CD4-positive, alpha-beta memory T cell (primary cell): Measurements from ENCODE around the gene ATXN2L. TPM values are rescaled to one million over a fixed set of nuclear protein-coding genes. Genes with fewer than 3 reads are reported as not detected.
A peak's percentile ranks its signal among the peaks of the same experiment; 100 is the strongest.

Experiments used
- CTCF ChIA-PET: fragments of 350-600 bp; sonication (Branson Sonifier 250); formaldehyde crosslinking; loops from one replicate; lab custom pipeline; 2021; ENCODE audit warnings: inconsistent platforms; ENCODE audit not compliant: partially characterized antibody; lab: Charles Lee
- POLR2A ChIA-PET: fragments of 350-600 bp; sonication (Branson Sonifier 250); formaldehyde crosslinking; loops from one replicate; lab custom pipeline; 2021; ENCODE audit not compliant: partially characterized antibody; lab: Charles Lee
- DNase-seq, 5 donors: peaks; one replicate each; pipeline versions ENCODE4 v3.0.0 to v3.0.0-alpha.2; 2020 to 2022; ENCODE audit warnings: mixed read lengths in 1 of 5
- H3K27ac ChIP-seq: one replicate; pipeline ENCODE4 v1.7.0; 2013; ENCODE audit warnings: low read depth, low read length
- H3K27me3 ChIP-seq: 2 replicates; pipeline ENCODE4 v1.7.0; 2013; ENCODE audit warnings: mild to moderate bottlenecking, low read length, moderate library complexity; ENCODE audit not compliant: insufficient read depth
- H3K36me3 ChIP-seq: 2 replicates; pipeline ENCODE4 v1.7.0; 2013; ENCODE audit warnings: mild to moderate bottlenecking, low read length, moderate library complexity; ENCODE audit not compliant: insufficient read depth
- H3K4me1 ChIP-seq: 2 replicates; pipeline ENCODE4 v1.7.0; 2013; ENCODE audit warnings: mild to moderate bottlenecking, low read length, moderate library complexity; ENCODE audit not compliant: insufficient read depth
- H3K4me3 ChIP-seq, 2 donors: one replicate each; pipeline ENCODE4 v1.7.0; 2013; ENCODE audit warnings: low read length in 2 of 2, mild to moderate bottlenecking in 1 of 2
- H3K9me3 ChIP-seq, 2 donors: one replicate each; pipeline ENCODE4 v1.7.0; 2013; ENCODE audit warnings: low read length in 2 of 2, control low read depth in 1 of 2; ENCODE audit not compliant: control insufficient read depth in 1 of 2
- H3K27ac Mint-ChIP-seq, 7 donors: one replicate each; pipeline ENCODE4 v1.8.0; 2020 to 2021; ENCODE audit warnings: mixed read lengths in 7 of 7, mild to moderate bottlenecking in 6 of 7, inconsistent platforms in 3 of 7, moderate library complexity in 3 of 7
- H3K27me3 Mint-ChIP-seq, 2 donors: one replicate each; pipeline ENCODE4 v1.8.0; 2020 to 2021; ENCODE audit warnings: mixed read lengths in 2 of 2
- H3K36me3 Mint-ChIP-seq, 2 donors: one replicate each; pipeline ENCODE4 v1.8.0; 2020 to 2021; ENCODE audit warnings: mixed read lengths in 2 of 2, inconsistent platforms in 1 of 2, mild to moderate bottlenecking in 1 of 2
- H3K4me1 Mint-ChIP-seq, 4 donors: one replicate each; pipeline ENCODE4 v1.8.0; 2020 to 2021; ENCODE audit warnings: mixed read lengths in 4 of 4, mild to moderate bottlenecking in 1 of 4
- H3K4me3 Mint-ChIP-seq, 8 donors: one replicate each; pipeline ENCODE4 v1.8.0; 2020 to 2021; ENCODE audit warnings: mixed read lengths in 8 of 8, mild to moderate bottlenecking in 7 of 8, moderate library complexity in 6 of 8, inconsistent platforms in 3 of 8
- H3K9me3 Mint-ChIP-seq, 8 donors: one replicate each; pipeline ENCODE4 v1.8.0; 2020 to 2021; ENCODE audit warnings: mixed read lengths in 8 of 8, mild to moderate bottlenecking in 5 of 8, inconsistent platforms in 3 of 8, moderate library complexity in 1 of 8
- intact Hi-C: fragments of 100-400 bp; cut with micrococcal nuclease; formaldehyde crosslinking; loops from one replicate; pipeline ENCODE4 v1.15.1; 2023
- polyA plus RNA-seq, 2 donors: library from polyadenylated mRNA; unstranded; fragments of 300-500 nt; fragmentation: Illumina TruSeq; gene quantifications; one replicate each; pipeline ENCODE4 v1.2.3, GENCODE V29; 2021
- total RNA-seq, 2 experiments: library from RNA; stranded (reverse); gene quantifications; one replicate each; pipeline ENCODE4 v1.2.3, GENCODE V29; 2021

The ATXN2L gene
- total and polyA plus RNA-seq, 4 experiments from 2014 or later, result 7.1 to 266 (median 150) TPM

DNA sequence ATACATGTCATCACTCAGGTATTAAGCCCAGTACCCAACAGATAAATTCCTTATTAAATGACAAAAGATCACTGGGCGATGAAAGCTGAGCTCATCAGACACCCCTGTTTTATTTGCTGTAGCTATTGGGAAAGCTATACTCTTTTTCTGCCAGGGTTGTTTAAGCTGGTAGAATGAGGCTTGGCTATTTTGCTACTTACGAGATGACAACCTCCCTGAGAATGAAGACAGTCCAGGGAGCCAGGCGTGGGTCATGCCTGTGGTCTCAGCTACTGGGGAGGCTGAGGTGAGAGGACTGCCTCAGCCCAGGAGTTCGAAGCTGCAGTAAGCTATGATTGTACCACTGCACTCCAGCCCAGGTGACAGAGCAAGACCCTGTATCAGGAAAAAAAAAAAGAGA lies 36.5 kb downstream of the ATXN2L start:
- H3K27ac Mint-ChIP-seq, result no peak overlapping the region
- peaks cover 0 to 5% of the 10 kb centered on the region in 2 donors for H3K36me3 Mint-ChIP-seq
- intact Hi-C loops, result no loop called here
- ChIA-PET CTCF (interaction anchor here (0.7 to 2.6 kb wide), 2 partner anchors 12 to 37 kb away, joined by 3 to 13 read pairs; partner anchors contain the start of gene TUFM), POLR2A (interaction anchor here (1.2 to 2.3 kb wide), 2 partner anchors 13 to 65 kb away, joined by 3 to 10 read pairs; partner anchors contain the start of genes RABEP2 and TUFM)
- Histone ChIP-seq H3K27me3 (no peaks in the 10 kb centered on the region), H3K4me1 (peaks cover 14% of the 10 kb centered on the region), H3K4me3 (no peak overlapping the region), H3K27ac (no peak overlapping the region), H3K9me3 (no peaks in the 10 kb centered on the region), H3K36me3 (no peaks in the 10 kb centered on the region)
- H3K4me1 Mint-ChIP-seq, result peaks cover 5 to 16% (median 10%) of the 10 kb centered on the region in 4 donors
- no peaks in the 10 kb centered on the region for H3K9me3 Mint-ChIP-seq
- H3K4me3 Mint-ChIP-seq, result no peak overlapping the region
- no peak for DNase-seq
- no peaks in the 10 kb centered on the region for H3K27me3 Mint-ChIP-seq

DNA sequence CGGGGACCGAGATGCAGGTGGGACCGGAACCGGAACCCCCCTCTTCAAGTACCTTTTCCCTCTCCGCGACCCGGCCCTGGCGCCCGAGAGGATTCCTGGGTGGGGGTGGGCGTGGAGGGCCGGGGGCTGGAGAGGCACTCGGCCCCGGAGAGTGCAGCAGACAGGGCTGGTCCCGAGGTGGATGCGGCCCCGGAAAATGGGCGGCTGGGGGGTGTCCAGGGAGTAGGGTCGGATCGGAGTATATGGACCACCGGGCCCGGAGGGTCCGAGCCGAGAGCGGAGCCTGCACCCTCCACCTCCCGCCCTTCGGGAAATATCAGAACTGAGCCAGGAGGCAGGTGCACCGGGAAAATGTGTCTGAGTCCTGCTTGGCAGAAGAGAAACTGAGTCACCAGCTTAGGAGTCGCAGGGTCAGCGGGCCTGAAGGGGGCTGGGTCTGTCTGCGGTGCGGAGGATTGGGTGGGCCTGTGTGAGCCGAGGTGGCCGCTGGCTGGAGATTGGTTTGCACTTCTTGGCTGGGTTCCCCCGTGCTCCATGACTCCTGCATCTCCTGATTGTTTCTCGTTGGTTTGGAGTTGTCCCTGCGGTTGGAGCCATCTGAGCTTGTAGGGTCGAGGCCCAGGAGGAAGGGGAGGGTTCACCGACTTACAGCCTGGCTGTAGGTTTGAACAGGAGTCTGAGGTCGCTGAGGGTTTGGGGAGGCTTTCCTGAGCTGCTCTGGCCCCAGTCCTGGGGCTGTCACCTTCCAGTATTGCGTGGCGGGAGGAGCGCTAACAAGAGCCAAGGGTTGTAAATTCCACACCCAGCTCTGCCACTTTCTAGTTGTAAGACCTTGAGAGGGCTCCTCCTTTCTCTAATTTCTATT lies 41.4 kb downstream of the ATXN2L start:
- DNase-seq, result peak in 3 of 5 donors; percentile 15 to 62 (median 28)
- Mint-ChIP-seq H3K27ac (peak overlapping the region; percentile 95 to 100 (median 98)), H3K4me3 (peak overlapping the region; percentile 95 to 99 (median 98)), H3K36me3 (peaks cover 5 to 36% of the 10 kb centered on the region in 2 donors), H3K4me1 (peaks cover 16 to 35% (median 22%) of the 10 kb centered on the region in 4 donors), H3K9me3 (peaks cover 0 to 2% (median 0%) of the 10 kb centered on the region in 8 donors), H3K27me3 (no peaks in the 10 kb centered on the region)
- Histone ChIP-seq H3K36me3 (peaks cover 15% of the 10 kb centered on the region), H3K9me3 (no peaks in the 10 kb centered on the region), H3K27ac (peak overlapping the region; percentile 85), H3K27me3 (no peaks in the 10 kb centered on the region), H3K4me1 (peaks cover 25% of the 10 kb centered on the region), H3K4me3 (peak overlapping the region; percentile 36 to 65)
- ChIA-PET POLR2A (interaction anchor here (1.1 to 4.8 kb wide), 11 partner anchors 10 to 110 kb away, joined by 3 to 149 read pairs (median 7); partner anchors contain the start of genes ATP2A1, ATXN2L, RABEP2 and TUFM), CTCF (interaction anchor here (0.6 to 4.7 kb wide), 8 partner anchors 9 to 81 kb away, joined by 3 to 37 read pairs (median 4); partner anchors contain the start of gene TUFM)
- intact Hi-C loops, result loop anchor here (1.0 to 2.0 kb wide), 2 partner anchors 15 to 18 kb away; partner anchors contain the start of genes ATP2A1 and TUFM

- Histone ChIP-seq H3K27ac (no peak overlapping the region), H3K4me3 (no peak overlapping the region), H3K4me1 (peaks cover 25% of the 10 kb centered on the region), H3K9me3 (no peaks in the 10 kb centered on the region), H3K27me3 (no peaks in the 10 kb centered on the region), H3K36me3 (peaks cover 24% of the 10 kb centered on the region)
- no peak for DNase-seq
- H3K4me3 Mint-ChIP-seq, result peak overlapping the region; percentile 95 to 99 (median 98)
- intact Hi-C loops, result loop anchor here (2.0 kb wide), 1 partner anchor 14 kb away; the partner anchor contains the start of gene ATP2A1
- peaks cover 16 to 35% (median 23%) of the 10 kb centered on the region in 4 donors for H3K4me1 Mint-ChIP-seq
- H3K27ac Mint-ChIP-seq, result peak overlapping the region; percentile 24 to 100 (median 97)
- POLR2A ChIA-PET, result interaction anchor here (1.7 to 4.8 kb wide), 7 partner anchors 9 to 59 kb away, joined by 5 to 149 read pairs (median 27); partner anchors contain the start of genes ATP2A1, ATXN2L, RABEP2 and TUFM
- peaks cover 12 to 46% of the 10 kb centered on the region in 2 donors for H3K36me3 Mint-ChIP-seq
- H3K9me3 Mint-ChIP-seq, result peaks cover 0 to 2% (median 0%) of the 10 kb centered on the region in 8 donors
- H3K27me3 Mint-ChIP-seq, result no peaks in the 10 kb centered on the region
- CTCF ChIA-PET, result interaction anchor here (0.6 to 4.7 kb wide), 6 partner anchors 8 to 80 kb away, joined by 3 to 37 read pairs (median 6); partner anchors contain the start of gene TUFM
Measured at GRCh38 chr16:28865001-28865688, 42.3 kb downstream of the ATXN2L start.

DNA sequence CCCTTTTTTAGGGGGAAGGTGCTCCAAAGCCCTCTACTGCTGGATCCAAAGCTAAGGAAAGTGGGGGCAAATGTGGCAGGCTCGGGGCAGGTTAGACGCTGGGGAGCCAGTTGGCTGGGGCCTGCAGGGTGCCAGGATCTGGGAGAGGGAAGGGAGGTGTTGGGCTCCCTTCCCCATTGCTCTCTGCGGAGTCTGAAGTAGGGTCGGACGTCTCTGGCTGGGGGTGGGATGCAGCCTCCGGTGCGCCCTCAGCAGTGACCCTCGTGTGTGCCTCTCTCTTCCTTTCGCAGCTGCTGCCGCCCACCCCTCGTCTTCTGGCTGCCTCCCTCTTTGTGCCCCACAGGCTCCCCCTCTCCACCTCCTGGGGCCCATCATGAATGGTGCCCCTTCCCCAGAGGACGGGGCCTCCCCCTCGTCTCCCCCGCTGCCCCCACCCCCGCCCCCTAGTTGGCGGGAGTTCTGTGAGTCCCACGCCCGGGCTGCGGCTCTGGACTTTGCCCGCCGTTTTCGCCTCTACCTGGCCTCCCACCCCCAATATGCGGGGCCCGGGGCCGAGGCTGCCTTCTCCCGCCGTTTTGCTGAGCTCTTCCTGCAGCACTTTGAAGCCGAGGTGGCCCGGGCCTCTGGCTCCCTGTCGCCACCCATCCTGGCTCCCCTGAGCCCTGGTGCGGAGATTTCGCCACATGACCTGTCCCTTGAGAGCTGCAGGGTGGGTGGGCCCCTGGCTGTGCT lies 43.1 kb downstream of the ATXN2L start:
- peak overlapping the region in 1 of 8 donors; percentile 25 for H3K4me3 Mint-ChIP-seq
- POLR2A ChIA-PET, result interaction anchor here (2.0 to 4.8 kb wide), 4 partner anchors 14 to 58 kb away, joined by 7 to 149 read pairs (median 45); partner anchors contain the start of genes ATP2A1, ATXN2L, RABEP2 and TUFM
- H3K4me3 ChIP-seq, result no peak overlapping the region
- peaks cover 24% of the 10 kb centered on the region for H3K36me3 ChIP-seq
- DNase-seq, result no peak
- peaks cover 0 to 2% (median 0%) of the 10 kb centered on the region in 8 donors for H3K9me3 Mint-ChIP-seq
- peaks cover 15 to 52% of the 10 kb centered on the region in 2 donors for H3K36me3 Mint-ChIP-seq
- no peaks in the 10 kb centered on the region for H3K27me3 ChIP-seq
- H3K4me1 ChIP-seq, result peaks cover 25% of the 10 kb centered on the region
- H3K27ac ChIP-seq, result no peak overlapping the region
- H3K9me3 ChIP-seq, result no peaks in the 10 kb centered on the region
- H3K4me1 Mint-ChIP-seq, result peaks cover 16 to 35% (median 23%) of the 10 kb centered on the region in 4 donors
- no peaks in the 10 kb centered on the region for H3K27me3 Mint-ChIP-seq
- intact Hi-C loops, result loop anchor here (2.0 kb wide), 1 partner anchor 13 kb away; the partner anchor contains the start of gene ATP2A1
- H3K27ac Mint-ChIP-seq, result peak overlapping the region in 1 of 7 donors; percentile 95
- CTCF ChIA-PET, result interaction anchor here (1.3 to 4.7 kb wide), 3 partner anchors 9 to 79 kb away, joined by 3 to 37 read pairs (median 15); partner anchors contain the start of gene TUFM

- ChIA-PET CTCF (no interaction called here), POLR2A (interaction anchor here (4.8 kb wide), 1 partner anchor 13 kb away, joined by 34 read pairs; the partner anchor contains the start of gene ATP2A1)
- intact Hi-C loops, result no loop called here
- Histone ChIP-seq H3K9me3 (no peaks in the 10 kb centered on the region), H3K4me1 (peaks cover 25% of the 10 kb centered on the region), H3K36me3 (peaks cover 24% of the 10 kb centered on the region), H3K27ac (no peak overlapping the region), H3K4me3 (no peak overlapping the region), H3K27me3 (no peaks in the 10 kb centered on the region)
- peaks cover 0 to 2% (median 0%) of the 10 kb centered on the region in 8 donors for H3K9me3 Mint-ChIP-seq
- no peak overlapping the region for H3K4me3 Mint-ChIP-seq
- peaks cover 15 to 54% of the 10 kb centered on the region in 2 donors for H3K36me3 Mint-ChIP-seq
- H3K27me3 Mint-ChIP-seq, result no peaks in the 10 kb centered on the region
- H3K27ac Mint-ChIP-seq, result no peak overlapping the region
- peaks cover 16 to 35% (median 23%) of the 10 kb centered on the region in 4 donors for H3K4me1 Mint-ChIP-seq
- no peak for DNase-seq
Measured at GRCh38 chr16:28866454-28866804, 43.6 kb downstream of the ATXN2L start.

GRCh38 chr16:28867241-28867640 lies 44.4 kb downstream of the ATXN2L start:
- no peaks in the 10 kb centered on the region for H3K27me3 ChIP-seq
- POLR2A ChIA-PET, result no interaction called here
- H3K27me3 Mint-ChIP-seq, result no peaks in the 10 kb centered on the region
- no peak for DNase-seq
- peaks cover 16 to 30% (median 22%) of the 10 kb centered on the region in 4 donors for H3K4me1 Mint-ChIP-seq
- H3K9me3 ChIP-seq, result no peaks in the 10 kb centered on the region
- peaks cover 0 to 2% (median 0%) of the 10 kb centered on the region in 8 donors for H3K9me3 Mint-ChIP-seq
- CTCF ChIA-PET, result no interaction called here
- intact Hi-C loops, result no loop called here
- H3K27ac ChIP-seq, result no peak overlapping the region
- peaks cover 20% of the 10 kb centered on the region for H3K4me1 ChIP-seq
- H3K4me3 Mint-ChIP-seq, result no peak overlapping the region
- no peak overlapping the region for H3K4me3 ChIP-seq
- H3K36me3 Mint-ChIP-seq, result peaks cover 15 to 54% of the 10 kb centered on the region in 2 donors
- peak overlapping the region in 2 of 7 donors; percentile 30 to 61 for H3K27ac Mint-ChIP-seq
- H3K36me3 ChIP-seq, result peaks cover 24% of the 10 kb centered on the region
